HG03139 (cell line): ENCODE measurements around the gene JADE3.

Experiments
- ATAC-seq: cut with Tn5 transposase; IDR thresholded peaks from one replicate; pipeline ENCODE4 v1.9.1; 2021; ENCODE audit not compliant: unreplicated experiment

Gene JADE3

DNA sequence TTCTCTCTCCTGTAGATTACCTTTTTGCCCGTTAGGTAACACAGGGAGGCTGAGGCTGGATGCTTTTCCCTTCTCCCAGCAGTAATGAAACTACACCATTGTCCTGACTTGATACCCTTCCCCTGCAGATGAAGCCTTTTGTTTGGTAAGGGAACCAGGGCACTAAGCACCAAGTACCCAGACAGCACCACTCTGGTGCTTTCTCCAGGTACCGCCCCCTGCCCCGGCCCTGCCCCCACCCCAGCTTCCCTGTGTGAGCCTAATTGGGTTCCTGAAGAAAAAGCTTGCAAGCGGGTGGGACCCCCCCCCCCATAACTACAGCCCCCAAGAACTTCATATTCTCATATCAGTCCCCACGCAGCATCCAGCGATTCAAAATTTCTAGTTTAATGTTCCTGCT, 79.8 kb downstream of the JADE3 start:
- ATAC-seq, result no peak

- no peak for ATAC-seq
Observed at GRCh38 chrX:46994096-46994495, 81.9 kb downstream of the JADE3 start.

- no peak for ATAC-seq
Observed at GRCh38 chrX:47012131-47012530, 99.9 kb downstream of the JADE3 start.

- ATAC-seq, result no peak
Observed at GRCh38 chrX:47026198-47026597, 114.0 kb downstream of the JADE3 start.

- ATAC-seq, result no peak
Observed at GRCh38 chrX:47030339-47030738, 118.1 kb downstream of the JADE3 start.

DNA sequence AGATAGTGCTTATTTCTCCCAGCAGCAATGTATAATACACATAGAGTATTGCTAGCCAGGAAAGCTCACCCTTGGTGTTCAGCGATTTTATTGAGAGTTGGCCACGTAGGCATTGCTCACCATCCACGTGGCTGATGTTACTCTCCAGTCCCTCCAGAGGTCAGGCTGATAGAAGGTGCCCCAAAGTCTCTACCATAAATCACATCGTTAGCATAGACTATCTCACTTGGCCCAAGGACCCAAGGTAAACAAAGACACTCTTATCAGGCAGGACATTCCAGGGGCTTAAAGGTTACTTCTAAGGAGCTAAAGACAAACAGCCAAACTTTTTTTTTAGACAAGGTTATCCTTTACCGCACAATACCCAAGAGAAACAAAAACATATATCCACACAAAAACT, 135.8 kb downstream of the JADE3 start:
- no peak for ATAC-seq

DNA sequence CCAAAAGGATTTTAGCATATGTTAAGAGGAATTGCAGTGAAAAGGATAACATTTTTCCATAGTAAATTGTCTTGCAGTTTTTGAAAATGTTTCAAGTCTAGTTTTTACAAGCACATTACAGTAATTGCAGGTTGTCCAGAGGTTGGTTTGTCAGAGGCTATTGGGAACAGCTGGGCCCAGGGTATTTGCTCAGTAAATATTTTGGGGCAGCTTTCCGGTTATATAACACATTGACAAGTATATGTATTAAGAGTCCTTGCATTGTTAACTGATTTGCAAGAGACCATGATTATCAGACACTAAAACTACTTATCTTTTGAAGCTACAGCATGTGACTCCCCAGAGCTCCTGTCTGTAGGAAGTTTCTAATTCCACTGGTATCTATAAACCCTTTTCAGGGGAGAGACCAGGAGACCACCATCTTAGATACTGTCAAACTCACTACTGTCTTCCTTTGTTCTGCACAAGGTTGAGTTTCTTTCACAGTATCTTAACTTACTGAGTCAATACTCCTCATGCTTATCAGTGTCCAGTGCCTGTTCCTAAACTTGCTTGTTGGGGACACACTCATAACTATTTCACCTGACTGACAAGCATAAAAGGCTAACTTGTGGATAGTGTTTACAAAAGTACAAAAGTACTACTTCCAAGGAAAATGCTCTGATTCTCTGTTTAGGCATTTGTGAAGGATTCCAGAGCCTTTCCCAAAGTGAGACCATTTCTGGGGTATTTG, 147.1 kb downstream of the JADE3 start:
- no peak for ATAC-seq

- ATAC-seq, result no peak
Observed at GRCh38 chrX:47060708-47061107, 148.5 kb downstream of the JADE3 start.

DNA sequence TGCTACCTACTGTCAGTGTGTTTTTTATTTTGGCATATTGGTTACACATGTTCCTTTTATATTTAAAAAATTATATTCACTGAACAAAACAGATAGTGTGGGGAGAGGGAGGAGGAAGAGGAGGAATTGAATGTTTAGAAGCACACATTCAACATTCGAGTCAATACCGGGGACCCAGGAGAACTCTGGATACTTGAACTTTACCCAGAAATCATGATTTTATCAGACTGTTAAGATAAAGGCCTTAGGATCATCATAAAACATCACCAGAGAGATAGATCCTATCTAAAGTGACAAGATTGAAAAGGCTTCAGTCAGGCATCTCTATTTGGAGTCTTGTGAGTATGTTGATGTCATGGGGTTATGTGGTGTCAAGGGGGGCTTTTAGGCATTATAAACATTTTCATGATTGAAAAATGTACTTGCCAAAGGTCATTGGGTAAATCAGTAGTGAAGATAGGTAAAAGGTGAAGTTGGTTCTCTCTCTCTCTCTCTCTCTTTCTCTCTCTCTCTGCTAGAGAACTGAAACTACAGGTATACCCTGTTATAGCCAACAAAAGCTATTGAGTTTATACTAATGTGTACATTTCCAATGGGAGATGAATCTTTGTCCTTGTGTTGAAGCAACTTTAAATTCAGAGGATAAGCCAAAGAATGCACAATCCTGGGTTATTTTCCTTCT, 149.2 kb downstream of the JADE3 start:
- no peak for ATAC-seq

DNA sequence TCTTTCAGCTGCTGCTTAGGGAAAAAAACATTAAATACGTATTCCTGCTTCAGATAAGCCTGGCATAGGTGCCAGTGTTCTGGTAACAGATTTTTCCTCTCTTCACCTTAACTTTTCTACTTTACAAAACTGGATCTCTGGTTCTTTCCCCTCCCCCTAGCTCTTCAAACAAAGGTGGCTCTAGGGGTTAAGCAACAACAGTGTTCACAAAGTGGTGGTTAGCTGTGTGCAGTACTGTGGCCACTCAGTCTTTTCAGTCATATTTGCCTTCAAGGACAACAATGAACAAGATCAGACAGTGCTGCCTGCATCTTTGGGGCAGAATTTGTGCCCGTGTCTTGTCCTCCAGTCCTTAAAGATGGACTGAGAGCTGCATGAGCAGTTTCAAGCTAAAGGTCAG, 151.0 kb downstream of the JADE3 start:
- no peak for ATAC-seq

- no peak for ATAC-seq
Observed at GRCh38 chrX:47068214-47068613, 156.0 kb downstream of the JADE3 start.

- ATAC-seq, result no peak
Observed at GRCh38 chrX:47068720-47069119, 156.5 kb downstream of the JADE3 start.

GRCh38 chrX:47078129-47079043, 166.2 kb downstream of the JADE3 start, which contains the start of gene RGN:
TSS of gene RGN (plus strand) at chrX:47078443. CDS start at chrX:47081145, 2,702 bp downstream.
- no peak for ATAC-seq

DNA sequence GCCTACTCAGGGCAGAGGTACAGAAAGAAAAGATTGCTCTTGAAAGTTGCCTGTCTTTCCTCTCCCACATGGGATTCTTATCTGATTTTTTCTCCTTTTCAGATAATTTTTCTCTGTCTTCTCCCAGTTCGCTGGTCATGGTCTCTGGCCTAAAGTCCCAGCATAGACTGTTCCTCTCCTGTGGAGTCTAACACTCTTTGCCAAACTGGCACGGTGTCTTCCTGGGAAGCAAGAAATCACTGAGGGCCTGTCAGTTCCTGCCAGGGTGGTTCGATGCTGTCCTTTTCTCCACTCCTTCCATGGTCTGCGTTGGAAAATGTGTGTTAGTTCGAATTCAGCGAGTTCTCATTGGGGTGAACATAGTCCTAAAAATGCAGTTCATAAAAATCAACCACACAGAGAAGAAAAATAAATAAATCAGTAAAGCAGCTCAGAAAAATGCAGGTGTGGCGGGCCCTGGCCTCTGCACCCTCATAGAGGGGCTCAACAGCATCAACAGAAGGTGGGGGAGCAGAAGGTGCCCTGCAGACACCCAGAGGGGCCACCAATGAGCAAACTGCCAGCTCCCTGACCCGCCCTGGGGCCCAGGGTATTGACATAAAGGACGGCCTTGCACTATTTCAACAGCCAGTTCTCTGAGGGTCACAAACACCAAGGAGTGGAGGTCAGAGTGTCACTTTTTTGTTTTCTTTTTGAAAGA, 168.1 kb downstream of the JADE3 start:
- no peak for ATAC-seq

GRCh38 chrX:47080915-47081236, 168.7 kb downstream of the JADE3 start:
- ATAC-seq, result no peak

DNA sequence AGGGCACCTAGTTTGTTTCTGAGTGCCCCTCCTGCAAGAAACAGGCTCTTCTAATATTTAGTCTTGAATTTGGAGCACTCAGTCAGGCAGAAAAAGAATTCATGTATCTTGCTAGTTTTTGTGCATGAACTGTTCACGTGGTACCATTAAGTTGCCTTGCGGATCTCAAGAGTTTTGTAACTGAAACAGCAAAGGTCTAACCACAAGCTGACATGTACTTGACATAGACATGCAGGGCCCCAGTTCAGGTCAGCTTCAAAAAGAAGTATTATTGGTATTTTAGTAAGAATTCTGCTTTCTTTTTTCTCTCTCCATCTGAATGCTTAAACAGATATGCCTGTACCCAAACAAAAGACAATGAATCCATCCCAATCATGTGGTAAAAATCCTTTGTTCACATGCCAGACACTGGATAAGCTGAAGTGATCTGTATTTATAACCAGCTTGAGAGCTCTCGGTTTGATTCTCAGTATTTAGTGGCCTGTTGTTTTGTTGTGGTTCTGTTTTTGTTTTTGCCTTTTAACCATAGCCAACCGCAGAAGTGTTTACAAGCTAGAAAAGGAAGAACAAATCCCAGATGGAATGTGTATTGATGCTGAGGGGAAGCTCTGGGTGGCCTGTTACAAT, 179.0 kb downstream of the JADE3 start:
- ATAC-seq, result no peak

DNA sequence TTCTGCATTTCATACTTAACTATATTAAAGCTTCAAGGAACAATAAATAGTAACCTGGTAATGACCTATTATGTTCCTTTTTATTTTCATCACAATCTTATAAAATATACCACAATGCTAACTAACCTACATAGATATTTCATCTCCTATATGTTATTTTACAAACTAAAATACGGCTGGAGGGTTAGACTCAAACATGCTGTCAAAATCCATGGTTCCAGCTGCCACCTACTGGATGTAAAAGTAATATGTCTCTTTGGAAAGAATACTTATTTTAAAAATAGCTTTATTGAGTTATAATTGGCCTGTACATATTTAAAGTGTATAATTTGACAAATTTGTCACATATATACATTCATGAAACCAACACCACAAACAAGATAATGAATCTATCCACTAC, 181.0 kb downstream of the JADE3 start:
- no peak for ATAC-seq

- ATAC-seq, result no peak
Observed at GRCh38 chrX:47093860-47094259, 181.6 kb downstream of the JADE3 start.

GRCh38 chrX:47097018-47097417, 184.8 kb downstream of the JADE3 start:
- ATAC-seq, result no peak

DNA sequence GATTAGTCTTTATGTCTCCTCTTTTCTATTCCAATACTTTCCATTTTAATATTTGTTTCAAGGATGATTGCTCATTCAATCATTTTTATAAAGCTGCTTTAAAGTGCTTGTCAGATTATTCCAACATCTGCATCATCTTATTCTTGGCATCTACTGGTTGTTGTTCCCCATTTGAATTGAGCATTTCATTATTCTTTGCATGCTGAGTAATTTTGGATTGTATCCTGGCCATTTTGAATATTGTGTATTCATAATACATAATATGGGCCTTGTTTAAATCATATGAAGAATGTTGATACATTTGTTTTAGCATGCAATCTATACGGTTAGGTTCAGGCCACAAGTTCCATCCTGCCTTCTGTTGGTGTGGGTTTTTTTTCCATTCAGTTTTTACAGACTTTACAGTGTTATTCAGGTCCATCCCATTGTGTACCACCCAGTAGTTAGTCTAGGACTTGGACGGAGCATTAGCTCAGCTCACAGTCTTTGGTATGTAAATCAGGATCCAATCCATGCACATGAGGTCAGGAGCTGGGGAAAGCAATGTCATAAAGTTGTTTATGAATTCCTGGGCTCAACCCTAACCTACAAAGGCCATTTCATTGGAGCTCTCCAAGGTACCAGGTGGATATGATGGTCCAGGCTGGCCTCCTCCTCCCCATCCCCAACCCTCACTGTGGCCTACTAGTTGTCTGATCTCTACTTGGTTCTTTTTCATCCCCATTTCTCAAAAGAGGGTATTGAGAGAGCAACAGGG, 186.3 kb downstream of the JADE3 start:
- no peak for ATAC-seq
